GM21529 (cell line): ENCODE data around the gene INPP5A.

Experiments
- ATAC-seq: cut with Tn5 transposase; IDR thresholded peaks from one replicate; pipeline ENCODE4 v1.9.1; 2021; ENCODE audit not compliant: unreplicated experiment

The INPP5A gene

GRCh38 chr10:132714096-132714985 is 176.8 kb downstream of the INPP5A start:
- ATAC-seq = no peak

GRCh38 chr10:132714986-132715775 is 177.6 kb downstream of the INPP5A start:
- ATAC-seq = no peak

- ATAC-seq = no peak
These were observed 178.4 kb downstream of the INPP5A start for GRCh38 chr10:132715776-132716680.

GRCh38 chr10:132716691-132717490 is 179.3 kb downstream of the INPP5A start:
- ATAC-seq = no peak

GRCh38 chr10:132721725-132722124 is 184.1 kb downstream of the INPP5A start:
- ATAC-seq = no peak

- no peak for ATAC-seq
These were observed 185.1 kb downstream of the INPP5A start for GRCh38 chr10:132722394-132723329.

- no peak for ATAC-seq
These were observed 185.9 kb downstream of the INPP5A start for GRCh38 chr10:132723330-132723970.

GRCh38 chr10:132724446-132724845 is 186.9 kb downstream of the INPP5A start:
- no peak for ATAC-seq

GRCh38 chr10:132725202-132725601 is 187.6 kb downstream of the INPP5A start:
- ATAC-seq = no peak

GRCh38 chr10:132726194-132726593 is 188.6 kb downstream of the INPP5A start:
- no peak for ATAC-seq

GRCh38 chr10:132726951-132727350 is 189.4 kb downstream of the INPP5A start:
- ATAC-seq = no peak

- no peak for ATAC-seq
These were observed 189.8 kb downstream of the INPP5A start for GRCh38 chr10:132727411-132727810.

- ATAC-seq = no peak
These were observed 190.7 kb downstream of the INPP5A start for GRCh38 chr10:132728321-132728720.

- no peak for ATAC-seq
These were observed 191.2 kb downstream of the INPP5A start for GRCh38 chr10:132728741-132729140.

- ATAC-seq = no peak
These were observed 192.4 kb downstream of the INPP5A start for GRCh38 chr10:132729810-132730572.

- no peak for ATAC-seq
These were observed 193.0 kb downstream of the INPP5A start for GRCh38 chr10:132730573-132730953.

GRCh38 chr10:132732518-132732917 is 194.9 kb downstream of the INPP5A start:
- ATAC-seq = no peak

GRCh38 chr10:132733926-132734325 is 196.3 kb downstream of the INPP5A start:
- no peak for ATAC-seq
